Muscle of leg (tissue), 11 donors: ENCODE results near the gene DPM1. TPM values are rescaled to one million over a fixed set of nuclear protein-coding genes. Genes with fewer than 3 reads are reported as not detected.

Experiments used
- DNase-seq: peaks from one replicate; pipeline ENCODE4 v3.0.0; 2013
- H3K27ac ChIP-seq: one replicate; pipeline ENCODE4 v1.5.1; 2013; ENCODE audit warnings: mild to moderate bottlenecking, low read length, control low read depth
- H3K27me3 ChIP-seq: one replicate; pipeline ENCODE4 v1.6.1; 2013; ENCODE audit warnings: low read length; ENCODE audit not compliant: control insufficient read depth, insufficient read depth
- H3K36me3 ChIP-seq: one replicate; pipeline ENCODE4 v1.6.1; 2013; ENCODE audit warnings: low read length; ENCODE audit not compliant: control insufficient read depth, insufficient read depth
- H3K4me1 ChIP-seq: one replicate; pipeline ENCODE4 v1.6.1; 2013; ENCODE audit warnings: low read length; ENCODE audit not compliant: control insufficient read depth, insufficient read depth
- H3K4me3 ChIP-seq: one replicate; pipeline ENCODE4 v1.5.1; 2013; ENCODE audit warnings: low read length, control low read depth
- H3K9me3 ChIP-seq: replicated peaks from 2 replicates; pipeline ENCODE4 v1.6.1; 2013; ENCODE audit warnings: low read depth, low read length; ENCODE audit not compliant: control insufficient read depth
- WGBS: methylation state at CpG from one replicate; pipeline ENCODE4 v1.1.5; 2013; ENCODE audit warnings: missing lambda C conversion rate; ENCODE audit not compliant: insufficient coverage; 5-methylcytosine and 5-hydroxymethylcytosine counted together
- polyA plus RNA-seq, 8 donors: library from polyadenylated mRNA; unstranded; fragments of 120-200 nt; gene quantifications; one replicate each; pipeline versions ENCODE4 v1.2.1 to v1.2.3, GENCODE V29; 2013; ENCODE audit warnings: inconsistent platforms in 1 of 8, low replicate concordance in 1 of 8; ENCODE audit not compliant: insufficient read length in 8 of 8, insufficient read depth in 1 of 8
- total RNA-seq: library from RNA; stranded (reverse); fragments of 120-200 nt; gene quantifications from one replicate; pipeline ENCODE4 v1.2.4, GENCODE V29; 2013

Gene DPM1
- total and polyA plus RNA-seq, 9 donors = 41.1 to 52.3 (median 46.0) TPM

DNA sequence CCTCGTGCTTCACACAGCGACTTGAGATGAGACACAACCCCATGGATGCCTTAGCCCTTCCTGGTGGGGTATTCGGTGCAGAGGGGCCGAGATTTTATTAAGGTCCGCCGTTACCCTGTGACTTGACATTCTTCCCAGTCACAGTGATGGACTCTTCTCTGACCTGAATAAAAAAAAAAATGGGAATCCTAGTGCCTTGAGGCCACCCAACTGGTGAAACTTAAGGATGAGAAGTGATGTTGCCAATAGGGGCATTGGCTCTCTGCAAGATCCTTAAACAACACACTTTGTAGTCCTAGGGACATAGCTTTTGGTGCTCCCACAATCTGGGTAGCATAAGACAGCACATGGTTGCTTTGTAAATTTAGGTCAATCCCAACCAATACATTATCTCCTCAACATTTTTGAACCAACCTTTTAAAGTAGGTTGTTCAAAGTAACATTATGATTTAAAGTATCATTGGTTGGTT, 26.3 kb downstream of the DPM1 start:
- 33% methylated on average over 6 of the region's 6 CpGs for WGBS
- peak overlapping the region; percentile 100 for H3K27ac ChIP-seq
- no peak for DNase-seq
- peaks cover 15% of the 10 kb centered on the region for H3K4me1 ChIP-seq
- no peaks in the 10 kb centered on the region for H3K9me3 ChIP-seq
- H3K27me3 ChIP-seq = no peaks in the 10 kb centered on the region
- H3K4me3 ChIP-seq = peak overlapping the region; percentile 70
- H3K36me3 ChIP-seq = peaks cover 12% of the 10 kb centered on the region

DNA sequence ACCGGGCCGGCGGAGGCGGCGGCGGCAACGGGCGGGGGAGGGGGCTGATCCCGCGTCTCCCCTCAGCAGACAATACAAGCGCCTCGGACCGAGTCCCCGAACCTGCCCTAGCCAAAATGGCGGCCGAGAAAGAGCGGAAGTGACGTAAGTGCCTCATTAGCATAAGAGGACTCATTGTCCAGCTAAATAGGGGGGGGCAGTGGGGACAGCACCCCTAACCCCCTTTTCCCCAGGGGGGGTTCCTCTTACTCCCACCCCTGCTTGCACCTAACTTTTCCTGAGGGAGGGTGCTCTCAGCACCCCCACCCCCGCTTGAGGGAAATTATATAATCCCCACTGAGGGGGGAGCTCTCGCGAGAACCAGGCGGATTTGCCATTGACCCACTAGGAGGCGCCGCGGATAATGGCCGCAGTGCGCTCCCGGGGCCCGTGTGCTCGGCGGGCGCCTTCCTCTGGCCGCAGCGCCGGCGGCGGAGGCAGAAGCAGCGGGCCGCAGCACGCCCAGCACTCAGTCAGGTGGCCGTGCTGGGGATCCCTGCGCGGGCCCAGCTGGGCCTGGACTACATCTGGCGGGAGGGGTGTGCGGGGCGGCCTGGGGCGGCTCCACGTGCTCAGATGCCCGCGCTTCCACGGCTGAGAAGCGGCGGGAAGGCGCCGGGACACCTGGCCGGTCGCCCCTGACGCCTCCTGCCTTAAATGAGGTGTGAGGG, 26.9 kb downstream of the DPM1 start, which contains the start of gene ADNP:
Gene ADNP (minus strand): TSS at position 132 of the 710 bp plus-strand sequence. CDS start 27,441 bp downstream, outside the sequence.
- peak within 1 kb of the TSS; percentile 83 for H3K4me3 ChIP-seq
- DNase-seq = peak; percentile 98
- no peaks in the 10 kb centered on the region for H3K9me3 ChIP-seq
- H3K27ac ChIP-seq = peak within 1 kb of the TSS; percentile 100
- peaks cover 10% of the 10 kb centered on the region for H3K36me3 ChIP-seq
- peaks cover 15% of the 10 kb centered on the region for H3K4me1 ChIP-seq
- WGBS = 1% methylated on average over 40 of the region's 58 CpGs
- no peaks in the 10 kb centered on the region for H3K27me3 ChIP-seq

DNA sequence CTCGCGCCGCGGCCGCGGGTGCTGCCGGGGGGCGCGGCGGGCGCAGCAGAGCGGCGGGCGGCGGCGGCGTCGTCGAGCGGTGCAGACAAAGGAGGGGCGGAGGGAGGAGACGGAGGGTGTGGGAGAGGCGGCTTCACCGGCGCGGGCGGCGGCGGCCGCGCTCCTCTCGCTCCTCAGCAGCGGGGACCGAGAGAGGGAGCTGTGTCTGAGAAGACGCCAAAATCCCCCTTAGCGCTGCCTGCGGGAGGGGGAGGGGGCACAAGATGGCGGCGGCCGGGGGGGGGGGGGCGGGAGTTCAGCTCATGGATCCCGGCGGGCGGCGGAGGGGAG, 27.4 kb downstream of the DPM1 start:
- peak overlapping the region; percentile 70 for H3K4me3 ChIP-seq
- no peaks in the 10 kb centered on the region for H3K9me3 ChIP-seq
- no peak for DNase-seq
- WGBS = 0% methylated on average over 15 of the region's 45 CpGs
- H3K27me3 ChIP-seq = no peaks in the 10 kb centered on the region
- H3K4me1 ChIP-seq = peaks cover 15% of the 10 kb centered on the region
- peak overlapping the region; percentile 100 for H3K27ac ChIP-seq
- peaks cover 10% of the 10 kb centered on the region for H3K36me3 ChIP-seq

GRCh38 chr20:50930139-50930975, 28.0 kb downstream of the DPM1 start:
- Histone ChIP-seq H3K27me3 (no peaks in the 10 kb centered on the region), H3K36me3 (peaks cover 6% of the 10 kb centered on the region), H3K4me1 (peaks cover 15% of the 10 kb centered on the region), H3K9me3 (no peaks in the 10 kb centered on the region), H3K4me3 (peak overlapping the region; percentile 83), H3K27ac (peak overlapping the region; percentile 65)
- DNase-seq = peak; percentile 37
- 1% methylated on average over 72 of the region's 79 CpGs for WGBS

DNA sequence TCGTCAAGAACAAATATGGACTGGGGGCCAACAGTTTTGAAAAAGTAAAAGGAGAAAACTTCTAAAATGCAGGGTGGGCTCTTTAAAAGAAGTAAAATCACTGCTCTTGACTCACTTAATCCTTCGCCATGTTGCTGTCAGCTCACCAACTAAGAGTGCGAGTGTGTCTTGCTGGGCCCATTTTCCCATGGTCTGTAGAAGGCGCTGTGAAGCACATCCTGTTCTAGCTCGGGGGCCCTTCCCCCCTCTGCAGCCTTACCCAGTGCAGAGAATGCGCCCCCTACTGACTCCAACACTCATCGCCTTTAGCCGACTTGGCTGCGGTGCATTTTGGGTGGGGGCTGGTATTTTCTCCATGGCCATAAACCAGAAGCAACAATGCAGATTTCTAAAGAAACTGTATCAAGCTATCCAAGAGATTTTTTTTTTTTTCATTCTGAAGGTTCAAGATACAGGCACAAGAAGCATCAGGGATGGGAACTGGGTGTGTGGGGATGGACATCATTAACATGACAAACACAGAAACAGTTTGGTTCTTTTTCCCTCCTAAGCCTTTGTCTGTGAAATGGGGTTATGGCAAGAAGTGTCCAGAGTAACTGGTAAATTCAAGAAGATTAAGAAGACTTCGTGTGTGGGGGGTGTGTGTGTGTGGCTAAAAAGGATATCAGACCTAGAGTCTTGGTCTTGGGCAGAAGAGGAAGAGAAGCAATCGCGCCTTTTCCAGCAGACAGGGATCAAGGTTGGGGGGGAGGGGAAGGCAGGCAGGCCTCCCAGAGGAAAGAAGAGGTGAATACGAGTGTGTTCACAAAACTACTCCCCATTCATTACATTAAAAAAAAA, 28.8 kb downstream of the DPM1 start:
- Histone ChIP-seq H3K4me3 (peak overlapping the region; percentile 83), H3K36me3 (peaks cover 6% of the 10 kb centered on the region), H3K9me3 (no peaks in the 10 kb centered on the region), H3K27me3 (no peaks in the 10 kb centered on the region), H3K27ac (peak overlapping the region; percentile 65), H3K4me1 (peaks cover 15% of the 10 kb centered on the region)
- DNase-seq = peak; percentile 95
- 28% methylated on average over 4 of the region's 13 CpGs for WGBS

DNA sequence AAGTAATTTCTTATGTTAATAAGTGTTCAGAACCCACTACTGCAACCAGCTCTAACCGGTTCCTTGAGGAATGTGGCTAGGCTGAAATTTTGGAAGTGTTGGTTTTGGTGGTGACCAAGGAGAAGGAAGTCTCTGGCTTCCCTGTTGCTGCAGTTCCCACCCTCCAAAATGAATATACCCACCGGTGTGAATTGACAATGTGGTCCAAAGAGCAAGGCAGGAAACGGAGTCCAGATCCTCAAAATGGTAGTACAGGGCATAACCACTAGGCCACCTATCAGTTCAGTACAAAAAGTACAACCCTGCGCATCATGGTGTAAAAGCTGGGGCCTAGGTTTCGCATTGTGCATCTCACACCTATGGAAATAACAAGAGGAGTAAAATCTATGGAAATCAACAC, 29.9 kb downstream of the DPM1 start:
- no CpG with 5 or more reads among the region's 5 CpGs for WGBS
- H3K4me3 ChIP-seq = no peak overlapping the region
- peaks cover 18% of the 10 kb centered on the region for H3K4me1 ChIP-seq
- H3K36me3 ChIP-seq = peaks cover 9% of the 10 kb centered on the region
- no peak for DNase-seq
- no peaks in the 10 kb centered on the region for H3K27me3 ChIP-seq
- no peaks in the 10 kb centered on the region for H3K9me3 ChIP-seq
- H3K27ac ChIP-seq = no peak overlapping the region

GRCh38 chr20:50926530-50926929, 31.8 kb downstream of the DPM1 start:
- H3K4me3 ChIP-seq = no peak overlapping the region
- no peaks in the 10 kb centered on the region for H3K27me3 ChIP-seq
- no peak overlapping the region for H3K27ac ChIP-seq
- peaks cover 15% of the 10 kb centered on the region for H3K36me3 ChIP-seq
- no peak for DNase-seq
- no peaks in the 10 kb centered on the region for H3K9me3 ChIP-seq
- WGBS = no CpG with 5 or more reads among the region's 1 CpG
- H3K4me1 ChIP-seq = peaks cover 16% of the 10 kb centered on the region

GRCh38 chr20:50924261-50924920, 33.9 kb downstream of the DPM1 start:
- Histone ChIP-seq H3K36me3 (peaks cover 19% of the 10 kb centered on the region), H3K27ac (no peak overlapping the region), H3K9me3 (no peaks in the 10 kb centered on the region), H3K27me3 (no peaks in the 10 kb centered on the region), H3K4me1 (peaks cover 13% of the 10 kb centered on the region), H3K4me3 (no peak overlapping the region)
- WGBS = 17% methylated on average over 1 of the region's 2 CpGs
- no peak for DNase-seq

DNA sequence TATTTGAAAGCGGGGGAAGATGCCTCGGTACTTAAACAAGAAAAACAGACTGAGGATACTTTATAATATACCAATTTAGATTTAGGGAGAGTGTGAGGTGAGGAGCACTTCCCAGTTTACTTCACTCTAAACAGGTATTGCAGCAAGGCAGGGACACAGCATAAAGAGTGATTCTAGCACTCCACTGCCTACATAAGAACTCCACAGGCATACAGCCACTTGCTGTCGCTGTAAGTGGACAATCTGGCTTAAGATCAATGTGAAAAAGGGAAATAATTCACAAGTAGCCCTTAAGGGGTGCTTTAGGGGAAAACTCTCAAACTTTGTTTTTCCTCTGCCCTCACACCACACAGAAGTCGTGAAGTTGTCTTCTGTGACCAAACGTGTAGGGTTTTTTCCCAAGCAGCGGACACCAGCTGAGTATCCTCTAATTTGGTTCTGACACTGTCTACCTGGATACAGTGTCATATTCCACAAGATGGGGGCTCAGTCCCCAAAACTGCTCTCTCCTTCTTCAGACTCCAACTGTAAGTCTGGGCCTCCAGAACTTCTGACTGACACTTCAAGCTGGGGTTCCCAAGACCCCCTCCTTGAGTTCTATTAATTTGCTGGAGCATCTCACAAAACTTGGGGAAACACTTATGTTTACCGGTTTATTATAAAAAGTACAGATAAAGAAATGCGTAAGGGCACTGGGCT, 36.4 kb downstream of the DPM1 start:
- no peak overlapping the region for H3K27ac ChIP-seq

More for the DNA sequence above, 36.4 kb downstream of the DPM1 start:
- H3K36me3 ChIP-seq = peaks cover 17% of the 10 kb centered on the region
- H3K9me3 ChIP-seq = no peaks in the 10 kb centered on the region
- 67% methylated on average over 3 of the region's 8 CpGs for WGBS
- H3K4me1 ChIP-seq = peaks cover 7% of the 10 kb centered on the region
- DNase-seq = no peak
- H3K4me3 ChIP-seq = no peak overlapping the region
- no peaks in the 10 kb centered on the region for H3K27me3 ChIP-seq
